ENCODE measurements around the gene PLPP3. TPM values are rescaled to one million over a fixed set of nuclear protein-coding genes. Genes with fewer than 3 reads are reported as not detected.

Gene PLPP3
- total RNA-seq, 1 donor from 2014 or later = 236 TPM

- H3K27ac ChIP-seq = peak overlapping the region; percentile 9
- H3K36me3 ChIP-seq = peaks cover 0 to 31% of the 10 kb centered on the region in 2 donors
- TF ChIP-seq POLR2A (IDR thresholded peaks at IDR 0.05) = no peak
- TF ChIP-seq CTCF (IDR thresholded peaks at IDR 0.05) = no peak
- TF ChIP-seq POLR2AphosphoS5 (IDR thresholded peaks at IDR 0.05; ENCODE audit: insufficient read depth in 1 of 2, low read depth in 1 of 2) = no peak
- no peaks in the 10 kb centered on the region for H3K27me3 ChIP-seq
- intact Hi-C loops (cut with DNase I) = no loop called here
- DNase-seq (ENCODE audit: extremely low spot score in 2 of 2) = peak in 1 of 2 donors; percentile 37
- H3K4me1 ChIP-seq = peaks cover 32% of the 10 kb centered on the region
- no peaks in the 10 kb centered on the region for H3K9me3 ChIP-seq
- H3K4me3 ChIP-seq = no peak overlapping the region
Observed at GRCh38 chr1:56493826-56494225, 85.5 kb downstream of the PLPP3 start.

GRCh38 chr1:56491441-56491840 lies 87.9 kb downstream of the PLPP3 start:
- H3K4me3 ChIP-seq = no peak overlapping the region
- H3K27me3 ChIP-seq = no peaks in the 10 kb centered on the region
- H3K9me3 ChIP-seq = no peaks in the 10 kb centered on the region
- TF ChIP-seq POLR2AphosphoS5 (IDR thresholded peaks at IDR 0.05; ENCODE audit: insufficient read depth in 1 of 2, low read depth in 1 of 2) = peak in 1 of 2 donors; percentile 66
- TF ChIP-seq POLR2A (IDR thresholded peaks at IDR 0.05) = no peak
- no peak for TF ChIP-seq CTCF (IDR thresholded peaks at IDR 0.05)
- no peak overlapping the region for H3K27ac ChIP-seq
- H3K4me1 ChIP-seq = peaks cover 27% of the 10 kb centered on the region
- peaks cover 0 to 22% of the 10 kb centered on the region in 2 donors for H3K36me3 ChIP-seq
- peak in 1 of 2 donors; percentile 86 for DNase-seq (ENCODE audit: extremely low spot score in 2 of 2)
- intact Hi-C loops (cut with DNase I) = no loop called here

GRCh38 chr1:56490619-56491018 lies 88.7 kb downstream of the PLPP3 start:
- DNase-seq (ENCODE audit: extremely low spot score in 2 of 2) = no peak
- no peaks in the 10 kb centered on the region for H3K27me3 ChIP-seq
- H3K4me3 ChIP-seq = no peak overlapping the region
- no peaks in the 10 kb centered on the region for H3K9me3 ChIP-seq
- H3K27ac ChIP-seq = no peak overlapping the region
- peaks cover 23% of the 10 kb centered on the region for H3K4me1 ChIP-seq
- TF ChIP-seq POLR2A (IDR thresholded peaks at IDR 0.05) (no peak), POLR2AphosphoS5 (IDR thresholded peaks at IDR 0.05; ENCODE audit: insufficient read depth in 1 of 2, low read depth in 1 of 2) (no peak), CTCF (IDR thresholded peaks at IDR 0.05) (no peak)
- intact Hi-C loops (cut with DNase I) = no loop called here
- H3K36me3 ChIP-seq = peaks cover 0 to 14% of the 10 kb centered on the region in 2 donors

- Histone ChIP-seq H3K27ac (no peak overlapping the region), H3K9me3 (no peaks in the 10 kb centered on the region), H3K27me3 (no peaks in the 10 kb centered on the region), H3K4me1 (peaks cover 23% of the 10 kb centered on the region), H3K36me3 (peaks cover 0 to 6% of the 10 kb centered on the region in 2 donors), H3K4me3 (no peak overlapping the region)
- TF ChIP-seq POLR2AphosphoS5 (IDR thresholded peaks at IDR 0.05; ENCODE audit: insufficient read depth in 1 of 2, low read depth in 1 of 2) (no peak), POLR2A (IDR thresholded peaks at IDR 0.05) (no peak), CTCF (IDR thresholded peaks at IDR 0.05) (no peak)
- peak in 1 of 2 donors; percentile 58 for DNase-seq (ENCODE audit: extremely low spot score in 2 of 2)
- intact Hi-C loops (cut with DNase I) = loop anchor here (5.0 kb wide), 1 partner anchor 1847 kb away; the partner anchor contains the start of gene MROH7
Observed at GRCh38 chr1:56489695-56490094, 89.7 kb downstream of the PLPP3 start.

GRCh38 chr1:56484695-56485094 lies 94.7 kb downstream of the PLPP3 start:
- intact Hi-C loops (cut with DNase I) = loop anchor here (5.0 kb wide), 1 partner anchor 1842 kb away; the partner anchor contains the start of gene MROH7
- H3K36me3 ChIP-seq = no peaks in the 10 kb centered on the region
- no peak overlapping the region for H3K27ac ChIP-seq
- H3K9me3 ChIP-seq = no peaks in the 10 kb centered on the region
- H3K4me3 ChIP-seq = no peak overlapping the region
- no peaks in the 10 kb centered on the region for H3K27me3 ChIP-seq
- no peaks in the 10 kb centered on the region for H3K4me1 ChIP-seq
- DNase-seq (ENCODE audit: extremely low spot score in 2 of 2) = no peak
- TF ChIP-seq POLR2AphosphoS5 (IDR thresholded peaks at IDR 0.05; ENCODE audit: insufficient read depth in 1 of 2, low read depth in 1 of 2) (no peak), CTCF (IDR thresholded peaks at IDR 0.05) (no peak), POLR2A (IDR thresholded peaks at IDR 0.05) (no peak)
